Fibroblast of skin of right biceps (primary cell): ENCODE data around the gene DPF1.

Experiments used
- DNase-seq: peaks from one replicate; pipeline ENCODE4 v3.0.0-alpha.2; 2013

The DPF1 gene

DNA sequence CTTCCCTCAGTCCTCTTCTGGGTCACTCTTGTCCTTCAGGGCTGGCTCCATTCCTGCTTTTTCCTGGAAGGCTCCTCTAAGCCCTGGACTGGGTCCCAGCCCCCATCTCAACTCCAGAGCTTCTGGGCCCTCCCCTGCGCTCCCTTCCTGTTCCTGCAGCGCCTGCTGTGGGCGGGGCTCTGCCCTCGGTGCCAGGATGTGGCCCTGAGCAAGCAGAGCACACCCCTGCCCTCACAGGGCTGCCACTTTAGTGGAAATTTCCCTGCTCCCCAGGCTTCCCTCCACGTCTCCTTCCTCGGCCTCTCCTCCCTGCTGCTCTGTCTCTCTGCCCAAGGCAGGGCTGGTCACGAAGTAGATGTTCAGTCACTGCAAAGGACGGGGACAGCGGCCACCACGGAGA is 28.8 kb downstream of the DPF1 start:
- DNase-seq = no peak

DNA sequence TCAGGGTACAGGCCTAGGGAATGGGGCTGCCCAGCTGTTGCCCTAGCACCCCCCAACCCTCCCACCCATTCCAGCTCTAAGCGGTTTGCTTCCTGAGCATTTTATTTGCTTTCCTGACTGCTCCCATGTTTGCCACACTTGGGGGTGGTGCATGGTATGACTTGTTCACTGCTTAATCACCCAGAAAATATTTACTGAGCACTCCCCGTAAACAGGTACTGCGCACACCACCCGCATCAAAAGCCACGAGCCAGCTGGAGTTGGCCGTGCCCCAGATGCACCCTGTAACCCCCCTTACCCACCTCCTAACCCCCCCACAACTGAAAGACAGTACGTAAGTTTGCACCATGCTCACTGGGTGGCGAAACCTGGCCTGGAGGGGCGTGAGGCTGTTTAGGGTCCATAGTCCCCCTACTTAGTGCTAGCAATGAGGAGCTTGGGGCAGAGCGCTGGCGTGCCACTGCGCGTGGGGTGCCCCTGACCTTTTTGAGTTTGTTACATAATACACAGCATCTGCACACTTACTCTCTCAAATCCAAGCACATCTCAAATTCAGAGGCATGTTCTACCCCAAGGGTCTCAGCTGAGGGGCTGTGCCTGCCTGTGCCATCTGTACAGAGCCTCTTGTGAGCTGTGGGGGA is 29.8 kb downstream of the DPF1 start:
- DNase-seq = no peak

DNA sequence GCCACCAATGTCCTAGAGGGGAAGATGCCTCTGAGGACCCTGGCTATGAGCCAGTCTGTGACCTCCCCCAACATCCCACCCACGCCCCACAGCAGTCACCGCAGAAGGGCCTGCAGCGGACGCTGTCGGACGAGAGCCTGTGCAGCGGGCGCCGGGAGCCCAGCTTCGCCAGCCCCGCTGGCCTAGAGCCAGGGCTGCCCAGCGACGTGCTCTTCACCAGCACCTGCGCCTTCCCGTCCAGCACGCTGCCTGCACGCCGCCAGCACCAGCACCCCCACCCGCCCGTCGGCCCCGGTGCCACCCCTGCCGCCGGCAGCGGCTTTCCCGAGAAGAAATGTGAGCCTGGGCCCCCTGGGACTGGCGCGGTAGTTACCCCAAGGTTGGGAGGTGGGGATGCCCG is 30.6 kb downstream of the DPF1 start:
- no peak for DNase-seq

DNA sequence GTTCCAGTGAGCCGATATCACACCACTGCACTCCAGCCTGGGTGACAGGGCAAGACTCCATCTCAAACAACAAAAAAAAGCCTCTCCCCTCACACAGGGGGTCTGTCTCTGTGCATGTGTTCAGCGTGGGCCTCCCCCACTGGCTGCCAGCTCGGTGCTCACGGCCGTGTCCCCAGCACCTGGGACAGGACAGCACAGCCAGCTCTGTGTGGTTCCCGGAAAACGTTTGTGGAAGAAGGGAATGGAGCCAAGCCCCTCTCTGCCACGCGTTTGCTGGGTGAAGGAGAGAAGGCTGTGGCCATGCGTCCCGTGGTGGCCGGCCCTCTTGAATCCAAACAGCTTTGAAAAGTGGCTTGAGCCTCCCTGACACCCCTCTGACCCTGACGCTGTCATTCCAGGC is 32.3 kb downstream of the DPF1 start:
- no peak for DNase-seq

DNA sequence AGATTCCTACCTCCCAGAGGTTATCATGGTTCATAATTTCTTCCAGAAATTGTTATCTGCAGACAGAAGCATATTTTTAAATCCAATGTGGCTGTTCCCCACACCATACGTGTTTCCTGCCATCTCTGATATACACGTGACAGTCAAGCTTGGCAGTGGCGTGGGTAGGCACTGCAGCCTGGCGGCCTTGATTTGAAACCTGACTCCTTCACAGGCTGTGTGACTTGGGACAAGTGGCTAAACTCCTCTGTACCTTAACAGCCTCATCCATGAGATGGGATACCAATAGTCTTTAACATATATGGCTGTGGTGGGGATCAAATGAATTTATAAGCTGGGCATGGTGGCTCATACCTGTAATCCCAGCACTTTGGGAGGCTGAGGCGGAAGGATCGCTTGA is 33.2 kb downstream of the DPF1 start:
- DNase-seq = no peak

DNA sequence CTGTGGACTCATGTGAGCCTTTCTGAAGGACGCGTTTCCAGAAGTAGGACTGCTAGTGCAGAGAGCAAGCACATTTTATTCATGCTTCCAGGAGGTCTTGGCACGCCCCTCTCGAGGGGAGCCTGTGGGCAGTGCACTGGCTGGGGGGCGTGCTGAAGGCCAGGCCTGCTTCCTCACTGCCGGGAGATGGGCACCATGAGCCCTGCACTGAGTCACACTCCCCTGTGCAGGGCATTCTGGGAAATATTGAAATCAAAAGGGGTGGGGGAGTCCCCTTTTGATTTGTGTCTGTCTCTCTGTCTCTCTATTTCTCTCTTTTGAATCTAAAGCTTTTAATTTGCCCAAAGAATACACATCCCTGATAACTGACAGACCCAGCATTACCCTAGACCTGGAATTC is 34.0 kb downstream of the DPF1 start:
- no peak for DNase-seq

DNA sequence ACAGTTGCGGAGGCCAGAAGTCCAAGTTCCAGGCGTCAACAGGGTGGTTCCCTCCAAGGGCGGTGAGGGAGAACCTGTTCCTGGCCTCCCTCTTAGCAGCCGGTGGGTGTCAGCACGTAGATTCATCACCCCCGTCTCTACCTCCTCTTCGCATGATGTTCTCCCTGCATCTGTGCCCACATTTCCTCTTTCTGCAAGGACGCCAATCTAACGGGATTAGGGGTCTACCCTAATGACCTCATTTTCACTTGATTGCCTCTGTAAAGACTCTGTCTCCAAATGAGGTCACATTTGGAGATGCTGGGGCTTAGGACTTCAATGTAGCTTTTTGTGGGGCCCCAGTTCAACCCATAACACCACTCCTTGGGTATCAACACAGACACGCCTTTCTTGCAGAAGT is 38.5 kb downstream of the DPF1 start:
- DNase-seq = no peak

DNA sequence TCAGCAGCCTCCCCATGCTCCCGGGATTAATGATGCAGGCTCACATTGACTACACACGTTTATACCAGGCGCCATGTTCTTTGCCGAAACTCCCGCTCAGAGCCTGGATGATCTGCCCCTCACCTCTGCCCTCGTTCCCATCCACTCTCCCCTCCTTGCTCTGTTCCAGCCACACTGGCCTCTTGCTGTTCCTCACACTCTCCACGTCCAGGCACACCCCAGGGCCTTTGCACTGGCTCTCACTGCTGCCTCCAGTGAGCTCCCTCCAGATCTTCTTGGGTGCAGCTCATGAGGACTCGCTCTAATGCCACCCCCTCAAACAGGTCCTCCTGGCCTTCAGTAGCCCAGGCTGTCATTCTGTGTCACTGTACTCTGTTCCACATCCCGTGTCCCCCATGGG is 39.2 kb downstream of the DPF1 start:
- DNase-seq = no peak

DNA sequence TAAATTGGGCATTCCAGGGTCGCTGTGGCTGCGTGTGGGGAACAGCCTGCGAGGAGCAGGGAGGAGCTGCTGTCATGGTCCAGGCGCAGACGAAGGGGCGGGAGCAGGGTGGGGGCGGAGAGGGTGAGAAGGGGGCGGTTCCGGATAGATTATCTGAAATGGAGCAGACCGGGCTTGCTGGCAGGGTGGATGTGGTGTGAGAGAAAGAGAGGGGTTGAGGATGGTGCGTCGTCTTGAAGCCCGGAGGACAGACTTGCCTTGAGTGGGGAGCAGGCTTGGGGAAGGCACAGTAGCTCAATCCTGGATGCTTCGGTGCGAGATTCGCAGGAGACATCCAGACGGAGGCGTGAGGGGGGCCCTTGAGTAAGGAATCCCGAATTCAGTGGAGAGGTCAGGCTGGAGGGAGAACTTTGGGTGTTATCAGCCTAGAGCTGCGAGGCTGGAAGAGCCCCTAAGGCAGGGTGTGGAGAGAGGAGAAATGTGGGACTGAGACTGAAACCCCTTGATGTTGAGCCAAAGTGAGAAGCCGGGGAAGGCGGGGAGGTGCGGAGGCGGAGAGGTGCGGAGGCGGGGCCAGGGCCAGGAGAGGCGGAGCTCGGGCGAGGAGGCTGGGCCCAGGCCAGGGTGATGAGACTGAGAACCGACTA is 40.6 kb downstream of the DPF1 start:
- DNase-seq = peak; percentile 26

DNA sequence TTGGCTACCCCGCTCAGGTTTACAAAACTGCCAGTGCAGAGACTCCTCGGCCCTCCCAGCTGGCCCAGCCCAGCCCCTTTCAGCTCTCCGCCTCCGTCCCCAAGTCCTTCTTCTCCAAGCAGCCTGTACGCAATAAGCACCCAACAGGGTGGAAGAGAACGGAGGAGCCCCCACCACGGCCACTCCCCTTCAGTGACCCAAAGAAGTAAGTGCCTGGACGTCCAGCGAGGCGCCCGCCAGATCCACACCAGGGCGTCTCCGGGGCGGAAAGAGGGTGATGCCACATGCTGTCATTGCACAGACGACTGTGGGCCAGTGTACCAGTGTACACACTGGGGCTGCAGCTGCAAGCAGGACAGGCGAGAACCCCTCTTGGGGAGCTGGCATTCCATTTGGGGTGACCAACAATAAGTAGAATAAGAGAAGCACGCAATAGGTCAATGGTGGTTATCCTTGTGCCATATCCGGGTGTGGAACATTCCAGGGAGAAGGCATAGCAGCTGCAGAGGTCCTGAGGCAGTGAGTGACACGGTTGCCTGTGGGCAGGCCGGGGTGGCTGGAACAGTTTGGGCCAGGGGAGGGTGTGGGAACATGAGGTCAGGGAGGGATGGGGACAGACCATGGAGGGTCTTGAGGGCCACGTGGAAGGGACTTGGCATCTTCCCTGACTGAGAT is 41.3 kb downstream of the DPF1 start:
- no peak for DNase-seq

DNA sequence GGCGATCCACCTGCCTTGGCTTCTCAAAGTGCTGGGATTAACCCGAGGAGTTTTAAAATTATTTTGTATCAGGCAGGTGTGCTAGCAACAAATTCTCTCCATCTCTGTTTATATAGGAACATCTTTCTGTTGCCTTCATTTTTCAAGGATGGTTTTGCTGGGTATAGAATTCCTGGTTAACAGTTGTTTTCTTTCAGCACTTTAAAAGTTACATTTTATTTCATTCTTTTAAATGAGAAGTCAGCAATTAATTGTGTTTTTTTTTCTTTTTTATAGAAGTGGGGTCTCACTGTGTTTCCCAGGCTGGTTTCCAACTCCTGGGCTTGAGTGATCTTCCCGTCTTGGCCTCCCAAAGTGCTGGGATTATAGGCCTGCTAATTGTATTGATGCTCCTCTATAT is 44.0 kb downstream of the DPF1 start:
- DNase-seq = no peak

DNA sequence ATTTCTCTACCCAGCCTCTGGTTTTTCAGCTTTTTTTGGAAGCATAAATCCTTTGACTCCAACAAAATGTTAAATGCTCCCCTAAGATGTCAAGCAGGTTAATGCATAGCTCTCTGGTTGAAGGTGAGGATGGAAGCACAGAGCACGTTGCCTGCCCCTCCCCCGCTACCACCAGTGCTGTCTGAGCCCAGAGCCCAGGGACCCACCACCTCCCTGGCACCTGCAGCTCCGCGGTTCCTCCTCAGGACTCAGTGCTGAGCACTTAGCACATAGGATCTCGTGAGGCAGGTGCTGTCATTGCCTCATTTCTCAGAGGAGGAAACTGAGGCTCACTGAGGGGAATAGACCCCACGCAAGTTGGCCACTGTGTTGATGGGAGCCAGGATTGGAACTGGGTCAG is 48.6 kb downstream of the DPF1 start:
- DNase-seq = no peak

DNA sequence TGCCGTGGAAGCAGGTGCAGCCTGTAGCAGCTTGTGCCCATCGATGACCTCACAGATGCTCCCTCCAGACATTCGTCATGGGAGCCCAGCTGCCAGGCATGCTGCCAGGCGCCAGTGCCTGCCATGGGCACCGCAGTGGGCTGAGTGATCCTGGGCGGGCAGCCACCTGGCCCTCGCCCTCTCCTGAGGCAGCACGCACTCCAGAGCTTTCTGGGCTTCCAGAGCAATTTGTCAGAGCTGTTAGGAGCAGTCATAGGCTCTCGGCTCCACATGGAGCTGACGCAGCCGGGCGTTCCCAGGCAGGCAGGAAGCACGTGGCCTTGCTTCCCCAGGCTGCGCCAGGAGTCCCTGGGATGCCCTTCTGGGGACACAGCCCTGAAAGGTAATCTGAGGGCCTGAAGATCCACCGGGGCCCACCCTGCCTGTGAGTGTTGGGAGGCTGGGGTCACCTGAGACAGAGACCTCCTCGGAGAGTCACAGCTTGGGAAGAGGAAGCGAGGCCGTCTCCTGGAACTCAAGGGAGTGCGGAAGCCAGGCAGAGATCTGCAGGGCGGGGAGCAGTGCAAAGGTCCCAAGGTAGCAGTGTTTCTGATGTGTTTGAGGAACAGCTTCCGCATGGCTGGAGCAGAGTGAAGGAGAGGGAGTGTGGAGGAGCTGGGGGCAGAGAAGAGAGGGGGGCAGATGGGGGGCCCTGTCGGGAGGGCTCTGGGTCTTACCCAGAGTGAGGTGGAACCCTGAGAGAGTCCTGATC is 50.6 kb downstream of the DPF1 start:
- peak; percentile 28 for DNase-seq

DNA sequence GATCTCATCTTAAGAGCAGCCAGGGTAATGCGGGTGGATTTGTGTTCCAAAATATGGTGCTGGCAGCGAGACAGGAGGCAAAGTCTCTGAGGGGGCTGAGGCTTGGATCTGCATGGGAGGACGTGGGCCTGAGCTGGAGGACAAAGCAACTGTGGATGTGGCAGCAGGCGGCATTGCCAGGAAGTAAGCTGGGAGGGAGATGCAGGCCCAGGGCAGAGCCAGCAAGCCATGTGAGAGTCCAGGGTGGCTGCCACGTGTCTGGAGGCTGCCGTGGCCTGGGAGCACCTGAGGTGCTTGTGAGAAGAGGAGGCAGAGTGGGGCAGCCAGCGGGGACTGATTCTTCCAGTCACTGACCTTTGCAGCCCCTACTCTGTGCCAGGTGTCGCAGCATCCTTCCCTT is 52.0 kb downstream of the DPF1 start:
- no peak for DNase-seq

DNA sequence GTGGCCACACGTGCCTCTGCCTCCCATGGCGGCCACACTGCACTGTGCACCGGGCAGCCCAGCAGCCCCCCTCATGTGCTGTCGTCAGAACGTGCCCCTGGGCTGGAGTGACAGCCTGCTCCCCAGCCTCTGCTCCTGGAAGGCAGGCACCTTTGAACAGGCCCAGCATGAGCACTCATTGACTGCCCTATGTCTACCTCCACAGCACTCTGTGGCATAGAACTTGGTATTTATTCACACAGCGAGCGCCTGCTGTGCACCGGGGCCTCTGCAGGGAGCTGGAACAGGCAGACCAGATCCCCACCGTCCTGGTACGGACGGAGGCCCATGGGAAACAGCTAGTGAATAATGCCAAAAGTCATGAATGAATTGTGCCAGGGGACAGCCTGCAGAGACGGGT is 53.7 kb downstream of the DPF1 start:
- DNase-seq = no peak

DNA sequence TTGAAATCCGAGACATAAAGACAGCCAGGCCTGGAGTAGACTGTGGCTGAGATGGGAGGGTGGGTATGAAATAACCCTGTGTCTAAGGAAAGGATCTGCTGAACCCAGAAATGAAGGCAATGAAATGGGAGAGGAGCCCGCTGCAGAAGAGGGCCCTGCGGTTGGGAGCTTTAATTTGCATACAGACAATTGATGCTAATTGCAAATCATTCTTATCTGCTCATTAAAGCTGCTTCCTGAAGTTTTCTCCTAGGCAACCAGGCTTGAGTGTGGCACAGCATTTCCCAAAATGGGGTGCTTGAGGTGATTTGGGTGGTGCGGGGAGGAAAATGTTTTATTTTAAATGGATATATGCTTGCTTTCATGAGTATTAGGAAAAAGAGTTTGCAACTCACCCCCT is 55.4 kb downstream of the DPF1 start:
- no peak for DNase-seq

DNA sequence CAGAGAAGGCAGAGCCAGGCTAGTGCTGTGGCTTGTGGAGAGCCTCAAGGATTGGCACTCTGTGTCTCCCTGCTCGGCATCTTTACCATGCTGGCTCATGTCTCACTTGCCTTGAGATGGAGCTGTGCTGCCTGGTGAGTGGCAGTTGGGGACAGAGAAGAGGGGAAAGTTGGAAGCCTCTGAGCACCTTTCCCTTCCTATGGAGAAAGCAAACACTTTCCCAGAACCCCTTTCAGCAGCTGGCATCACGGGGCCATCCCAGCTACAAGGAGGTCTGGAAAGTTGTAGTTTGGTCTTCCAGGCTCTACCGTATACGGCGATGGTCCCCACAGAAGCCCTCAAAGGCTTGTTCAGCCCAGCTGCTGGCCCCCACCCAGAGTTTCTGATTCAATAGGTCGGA is 58.7 kb downstream of the DPF1 start:
- DNase-seq = no peak

DNA sequence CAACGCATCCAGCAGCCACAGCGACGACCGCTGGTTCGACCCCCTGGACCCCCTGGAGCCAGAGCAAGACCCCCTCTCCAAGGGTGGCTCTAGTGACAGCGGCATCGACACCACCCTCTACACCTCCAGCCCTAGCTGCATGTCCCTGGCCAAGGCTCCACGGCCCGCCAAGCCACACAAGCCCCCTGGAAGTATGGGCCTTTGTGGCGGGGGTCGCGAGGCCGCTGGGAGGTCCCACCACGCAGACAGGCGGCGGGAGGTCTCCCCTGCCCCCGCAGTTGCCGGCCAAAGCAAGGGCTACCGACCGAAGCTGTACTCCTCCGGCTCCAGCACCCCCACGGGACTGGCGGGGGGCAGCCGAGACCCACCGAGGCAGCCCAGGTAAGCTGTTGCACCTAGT is 59.5 kb downstream of the DPF1 start:
- no peak for DNase-seq

DNA sequence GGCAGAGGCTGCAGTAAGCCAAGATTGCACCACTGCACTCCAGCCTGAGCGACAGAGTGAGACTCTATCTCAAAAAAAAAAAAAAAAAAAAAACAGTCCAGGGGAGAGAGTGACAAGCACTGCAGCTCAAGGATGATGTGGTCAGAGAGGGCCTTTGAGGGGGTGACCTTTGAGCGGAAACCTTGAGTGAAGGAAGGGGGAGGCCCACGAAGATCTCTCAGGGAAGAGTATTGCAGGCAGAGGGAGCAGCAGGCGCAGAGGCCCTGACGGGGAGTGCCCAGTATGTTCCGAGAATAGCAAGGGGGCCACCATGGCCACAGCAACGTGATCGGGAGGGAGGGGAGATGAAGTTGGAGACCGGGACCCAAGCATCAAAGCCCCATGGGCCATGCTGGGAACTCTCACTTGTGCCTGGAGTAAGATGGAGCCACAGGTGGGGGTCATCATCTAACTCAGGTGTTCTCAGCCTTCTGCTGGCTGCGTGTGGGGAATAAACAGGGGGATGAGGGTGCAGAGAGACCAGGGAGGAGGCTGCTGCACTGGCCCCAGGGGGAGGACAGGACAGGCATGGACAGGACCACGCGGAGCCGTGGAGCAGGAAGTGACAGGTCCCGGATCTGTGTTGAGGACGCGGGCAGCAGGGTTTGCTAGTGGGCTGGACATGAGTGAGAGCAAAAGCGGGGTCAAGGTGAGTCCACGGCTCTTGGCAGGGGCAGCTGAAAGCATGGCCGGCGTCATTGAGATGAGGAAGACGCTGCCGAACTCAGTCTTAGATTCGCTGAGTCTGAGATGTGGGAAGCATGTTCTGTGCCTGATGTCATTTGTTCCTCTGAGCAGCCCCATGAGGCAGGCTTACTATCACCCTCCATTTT is 60.4 kb downstream of the DPF1 start:
- DNase-seq = no peak

DNA sequence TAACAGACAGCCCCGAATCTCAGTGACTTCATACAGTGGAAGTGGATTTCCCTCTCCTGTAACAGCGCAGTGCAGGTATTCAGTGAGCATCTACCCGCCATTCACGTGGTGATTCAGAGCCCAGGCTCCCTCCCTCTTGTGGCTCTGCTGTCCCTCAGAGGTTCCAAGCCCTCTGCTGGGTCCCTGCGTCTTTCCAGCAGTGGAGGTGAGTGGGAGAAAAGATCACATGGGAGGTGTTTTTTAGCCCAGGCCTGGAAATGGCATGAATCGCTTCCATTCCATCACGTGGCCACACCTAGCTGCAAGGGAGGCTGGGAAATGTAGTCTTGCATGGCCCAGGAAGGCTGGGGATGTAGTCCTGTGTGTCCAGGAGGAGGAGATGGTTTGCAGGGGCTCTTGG is 61.4 kb downstream of the DPF1 start:
- DNase-seq = no peak

DNA sequence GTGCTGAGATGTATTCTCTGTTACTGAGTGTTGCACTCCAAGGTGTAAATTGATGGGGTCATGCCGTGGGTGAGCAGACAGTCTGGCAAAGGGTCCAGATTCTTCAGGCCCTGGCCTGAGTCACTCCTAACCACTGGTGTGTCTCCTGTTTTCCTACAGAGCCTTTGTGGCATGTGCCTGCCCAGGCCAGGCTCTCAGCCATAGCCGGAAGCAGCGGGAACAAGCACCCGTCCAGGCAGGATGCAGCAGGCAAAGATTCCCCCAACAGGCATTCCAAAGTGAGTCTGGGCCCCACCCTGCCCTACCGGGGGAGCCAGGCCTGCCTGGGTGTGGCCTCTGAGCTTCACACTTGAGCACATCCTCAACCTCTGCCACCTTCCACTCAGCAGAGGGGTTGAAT is 61.9 kb downstream of the DPF1 start:
- DNase-seq = no peak
